NT2/D1 (cell line): ENCODE results near the gene LTBP1.

Source experiments
- DNase-seq: peaks from one replicate; pipeline ENCODE4 v3.0.0-alpha.2; 2011; ENCODE audit warnings: low read depth, low spot score
- H3K27me3 ChIP-seq: 2 replicates; pipeline ENCODE4 v1.6.0; 2011; ENCODE audit warnings: mild to moderate bottlenecking; ENCODE audit not compliant: insufficient read length, insufficient read depth
- H3K36me3 ChIP-seq: 2 replicates; pipeline ENCODE4 v1.6.1; 2011; ENCODE audit warnings: mild to moderate bottlenecking, low read length, mixed read lengths; ENCODE audit not compliant: insufficient read depth, insufficient read length
- H3K4me1 ChIP-seq: 2 replicates; pipeline ENCODE4 v1.5.1; 2011; ENCODE audit not compliant: insufficient read depth, insufficient read length
- H3K4me3 ChIP-seq: 2 replicates; pipeline ENCODE4 v1.5.1; 2011; ENCODE audit warnings: low read depth; ENCODE audit not compliant: insufficient read length
- H3K9ac ChIP-seq: 2 replicates; pipeline ENCODE4 v1.6.0; 2011; ENCODE audit warnings: low read depth; ENCODE audit not compliant: insufficient read length
- H3K9me3 ChIP-seq: 2 replicates; pipeline ENCODE4 v1.5.1; 2011; ENCODE audit warnings: mild to moderate bottlenecking, low read length; ENCODE audit not compliant: insufficient read depth
- SUZ12 ChIP-seq: IDR thresholded peaks from 2 replicates; pipeline ENCODE4 v1.6.1; 2011; ENCODE audit not compliant: insufficient read length, insufficient read depth; ENCODE audit errors: extremely low read depth
- YY1 ChIP-seq: IDR thresholded peaks from 2 replicates; pipeline ENCODE4 v1.6.1; 2011; ENCODE audit not compliant: insufficient read length, insufficient read depth
- ZNF274 ChIP-seq: IDR thresholded peaks from 2 replicates; pipeline ENCODE4 v1.6.1; 2011; ENCODE audit warnings: mild to moderate bottlenecking, low read depth, low read length

LTBP1 gene

GRCh38 chr2:33178209-33178608 is 231.5 kb downstream of the LTBP1 start:
- H3K36me3 ChIP-seq, result no peaks in the 10 kb centered on the region
- H3K9ac ChIP-seq, result no peak overlapping the region
- H3K9me3 ChIP-seq, result no peaks in the 10 kb centered on the region
- DNase-seq, result no peak
- H3K27me3 ChIP-seq, result no peaks in the 10 kb centered on the region
- TF ChIP-seq YY1 (no peak), SUZ12 (no peak), ZNF274 (no peak)
- no peaks in the 10 kb centered on the region for H3K4me1 ChIP-seq
- no peak overlapping the region for H3K4me3 ChIP-seq

- Histone ChIP-seq H3K4me1 (no peaks in the 10 kb centered on the region), H3K27me3 (no peaks in the 10 kb centered on the region), H3K4me3 (no peak overlapping the region), H3K9me3 (no peaks in the 10 kb centered on the region), H3K36me3 (no peaks in the 10 kb centered on the region), H3K9ac (no peak overlapping the region)
- TF ChIP-seq SUZ12, result no peak
- TF ChIP-seq YY1, result no peak
- TF ChIP-seq ZNF274, result no peak
- DNase-seq, result no peak
Observed at GRCh38 chr2:33180915-33181314, 234.2 kb downstream of the LTBP1 start.

- no peak for DNase-seq
- no peaks in the 10 kb centered on the region for H3K36me3 ChIP-seq
- no peaks in the 10 kb centered on the region for H3K9me3 ChIP-seq
- no peak for TF ChIP-seq YY1
- no peak for TF ChIP-seq ZNF274
- TF ChIP-seq SUZ12, result no peak
- no peaks in the 10 kb centered on the region for H3K27me3 ChIP-seq
- no peak overlapping the region for H3K9ac ChIP-seq
- H3K4me3 ChIP-seq, result no peak overlapping the region
- H3K4me1 ChIP-seq, result no peaks in the 10 kb centered on the region
Observed at GRCh38 chr2:33181466-33181865, 234.7 kb downstream of the LTBP1 start.

- Histone ChIP-seq H3K27me3 (no peaks in the 10 kb centered on the region), H3K4me1 (no peaks in the 10 kb centered on the region)
- no peak for TF ChIP-seq ZNF274
- no peak for TF ChIP-seq SUZ12
- no peak for TF ChIP-seq YY1
Observed at GRCh38 chr2:33184041-33184440, 237.3 kb downstream of the LTBP1 start.

GRCh38 chr2:33186937-33187336 is 240.2 kb downstream of the LTBP1 start:
- H3K9me3 ChIP-seq, result no peaks in the 10 kb centered on the region
- H3K9ac ChIP-seq, result no peak overlapping the region
- peaks cover 4% of the 10 kb centered on the region for H3K36me3 ChIP-seq
- no peaks in the 10 kb centered on the region for H3K27me3 ChIP-seq
- no peaks in the 10 kb centered on the region for H3K4me1 ChIP-seq
- DNase-seq, result no peak
- no peak overlapping the region for H3K4me3 ChIP-seq
- no peak for TF ChIP-seq ZNF274
- TF ChIP-seq YY1, result no peak
- TF ChIP-seq SUZ12, result no peak

More at GRCh38 chr2:33184041-33184440, 237.3 kb downstream of the LTBP1 start:
- H3K4me3 ChIP-seq, result no peak overlapping the region
- no peaks in the 10 kb centered on the region for H3K9me3 ChIP-seq
- peaks cover 4% of the 10 kb centered on the region for H3K36me3 ChIP-seq
- no peak for DNase-seq
- H3K9ac ChIP-seq, result no peak overlapping the region

- H3K4me1 ChIP-seq, result no peaks in the 10 kb centered on the region
- DNase-seq, result no peak
- no peak for TF ChIP-seq SUZ12
- H3K27me3 ChIP-seq, result no peaks in the 10 kb centered on the region
- no peak overlapping the region for H3K9ac ChIP-seq
- no peak overlapping the region for H3K4me3 ChIP-seq
- H3K9me3 ChIP-seq, result no peaks in the 10 kb centered on the region
- peaks cover 4% of the 10 kb centered on the region for H3K36me3 ChIP-seq
Observed at GRCh38 chr2:33188799-33189198, 242.0 kb downstream of the LTBP1 start.

GRCh38 chr2:33190393-33190937 is 243.7 kb downstream of the LTBP1 start:
- Histone ChIP-seq H3K27me3 (no peaks in the 10 kb centered on the region), H3K9ac (no peak overlapping the region), H3K4me3 (no peak overlapping the region), H3K4me1 (no peaks in the 10 kb centered on the region), H3K36me3 (peaks cover 4% of the 10 kb centered on the region), H3K9me3 (no peaks in the 10 kb centered on the region)
- no peak for DNase-seq
- TF ChIP-seq SUZ12 (no peak), ZNF274 (no peak), YY1 (no peak)
